Activated naive CD4-positive, alpha-beta T cell treated with anti-CD3 and anti-CD28 coated beads, Interleukin-2, amount 50 U/mL, for 72 hours (primary cell): ENCODE results near the gene PNKP. TPM values are rescaled to one million over a fixed set of nuclear protein-coding genes. Genes with fewer than 3 reads are reported as not detected.
A peak's percentile ranks its signal among the peaks of the same experiment; 100 is the strongest.

Experiments
- ATAC-seq, 2 donors: fragments of 150-1000 bp; cut with Tn5 transposase; 2 replicates each; pipeline ENCODE4 v1.10.0; 2021; ENCODE audit warnings: mild to moderate bottlenecking in 2 of 2, moderate library complexity in 2 of 2
- DNase-seq, 2 donors: peaks; one replicate each; pipeline ENCODE4 v3.0.0; 2021 to 2022; ENCODE audit warnings: low spot score in 2 of 2
- H3K27ac Mint-ChIP-seq, 2 donors: one replicate each; pipeline ENCODE4 v1.8.0; 2022; ENCODE audit warnings: mild to moderate bottlenecking in 2 of 2, mixed read lengths in 2 of 2
- H3K36me3 Mint-ChIP-seq, 2 donors: one replicate each; pipeline ENCODE4 v1.8.0; 2022; ENCODE audit warnings: mixed read lengths in 2 of 2
- H3K9me3 Mint-ChIP-seq, 2 donors: one replicate each; pipeline ENCODE4 v1.8.0; 2022; ENCODE audit warnings: mixed read lengths in 2 of 2
- total RNA-seq, 2 donors: library from RNA; stranded (reverse); gene quantifications; one replicate each; pipeline ENCODE4 v1.2.3, GENCODE V29; 2022

The PNKP gene
- total RNA-seq, 2 donors from 2014 or later = 90.6 to 119 TPM

- Mint-ChIP-seq H3K27ac (peak overlapping the region in 1 of 2 donors; percentile 44), H3K9me3 (no peaks in the 10 kb centered on the region), H3K36me3 (peaks cover 2 to 27% of the 10 kb centered on the region in 2 donors)
- DNase-seq (no peak), ATAC-seq (no peak)
These were observed 12.9 kb upstream of the PNKP start for GRCh38 chr19:49880162-49880869.

GRCh38 chr19:49879243-49879963 lies 12.0 kb upstream of the PNKP start:
- H3K36me3 Mint-ChIP-seq = peaks cover 0 to 27% of the 10 kb centered on the region in 2 donors
- peak overlapping the region in 1 of 2 donors; percentile 40 for H3K27ac Mint-ChIP-seq
- DNase-seq = no peak
- no peak for ATAC-seq
- H3K9me3 Mint-ChIP-seq = no peaks in the 10 kb centered on the region

DNA sequence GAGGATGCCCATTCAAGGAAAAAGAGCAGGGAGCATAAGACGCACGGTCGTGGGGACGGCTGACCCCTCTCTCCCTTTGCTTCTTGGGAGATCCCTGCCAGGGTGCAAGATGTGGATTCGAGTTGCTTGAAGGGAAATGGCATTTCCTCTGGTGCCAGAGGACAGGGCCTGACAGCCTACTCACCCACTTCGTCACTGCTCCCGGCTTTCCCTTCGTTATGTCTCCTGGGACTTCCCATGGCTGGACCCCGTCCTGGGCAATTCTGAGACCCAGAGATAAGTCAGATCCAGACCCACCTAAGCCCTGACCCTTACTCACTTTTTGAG lies 11.3 kb upstream of the PNKP start:
- ATAC-seq (no peak), DNase-seq (no peak)
- H3K36me3 Mint-ChIP-seq = peaks cover 0 to 27% of the 10 kb centered on the region in 2 donors
- H3K9me3 Mint-ChIP-seq = no peaks in the 10 kb centered on the region
- peak overlapping the region in 1 of 2 donors; percentile 50 for H3K27ac Mint-ChIP-seq

GRCh38 chr19:49877879-49878743 lies 10.7 kb upstream of the PNKP start:
- Mint-ChIP-seq H3K36me3 (peaks cover 0 to 22% of the 10 kb centered on the region in 2 donors), H3K27ac (no peak overlapping the region)

GRCh38 chr19:49877020-49877878 lies 9.9 kb upstream of the PNKP start, which contains the start of the genes AKT1S1 and TBC1D17:
Gene AKT1S1 (minus strand): TSS chr19:49877355. CDS start chr19:49873295, 4,060 bp downstream.
Gene TBC1D17 (plus strand): TSS chr19:49877702. CDS start chr19:49877724, 22 bp downstream.
- Mint-ChIP-seq H3K36me3 (peaks cover 0 to 18% of the 10 kb centered on the region in 2 donors), H3K9me3 (no peaks in the 10 kb centered on the region), H3K27ac (no peak within 1 kb of the TSS)
- DNase-seq (peak; percentile 94 to 100), ATAC-seq (peak; percentile 78 to 79)

More at GRCh38 chr19:49877879-49878743, 10.7 kb upstream of the PNKP start:
- H3K9me3 Mint-ChIP-seq = no peaks in the 10 kb centered on the region
- peak; percentile 77 to 82 for ATAC-seq
- peak; percentile 98 to 99 for DNase-seq

GRCh38 chr19:49876422-49877019 lies 9.1 kb upstream of the PNKP start:
- ATAC-seq (peak; percentile 58 to 65), DNase-seq (peak; percentile 98)
- H3K9me3 Mint-ChIP-seq = no peaks in the 10 kb centered on the region

DNA sequence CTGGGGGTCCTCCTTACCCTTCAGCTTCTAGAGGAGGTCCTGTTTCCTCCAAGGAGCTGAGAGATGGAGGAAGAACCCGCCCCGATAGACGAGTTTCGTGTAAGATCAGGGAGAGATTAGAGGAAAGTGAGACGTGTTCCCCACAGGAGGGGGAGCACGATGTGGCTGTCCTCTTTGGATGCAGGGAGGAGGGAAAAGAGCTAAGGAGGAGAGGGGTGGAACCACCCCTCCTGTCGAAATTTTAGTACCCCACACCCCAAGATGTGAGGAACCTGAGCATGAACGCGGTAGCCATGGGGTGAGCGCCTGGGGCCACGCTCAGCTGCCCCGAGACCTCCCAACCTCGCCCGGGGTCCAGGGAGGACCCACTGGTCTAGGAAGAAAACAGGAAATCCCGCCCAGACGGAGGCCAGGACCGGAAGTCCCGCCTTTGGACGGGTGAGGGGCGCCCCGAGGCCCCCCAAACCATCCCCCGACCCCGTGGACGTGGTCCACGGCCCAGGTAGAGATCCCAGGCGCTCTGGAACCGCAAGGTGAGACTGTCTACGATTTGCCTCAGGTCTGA lies 8.6 kb upstream of the PNKP start:
- Mint-ChIP-seq H3K9me3 (no peaks in the 10 kb centered on the region), H3K36me3 (peaks cover 0 to 10% of the 10 kb centered on the region in 2 donors), H3K27ac (no peak overlapping the region)
- peak in 1 of 2 donors; percentile 60 for DNase-seq
- ATAC-seq = no peak

More at GRCh38 chr19:49876422-49877019, 9.1 kb upstream of the PNKP start:
- Mint-ChIP-seq H3K36me3 (peaks cover 0 to 13% of the 10 kb centered on the region in 2 donors), H3K27ac (no peak overlapping the region)

- Mint-ChIP-seq H3K36me3 (peaks cover 0 to 10% of the 10 kb centered on the region in 2 donors), H3K9me3 (no peaks in the 10 kb centered on the region), H3K27ac (no peak overlapping the region)
- no peak for ATAC-seq
- no peak for DNase-seq
These were observed 7.8 kb upstream of the PNKP start for GRCh38 chr19:49875177-49875576.

DNA sequence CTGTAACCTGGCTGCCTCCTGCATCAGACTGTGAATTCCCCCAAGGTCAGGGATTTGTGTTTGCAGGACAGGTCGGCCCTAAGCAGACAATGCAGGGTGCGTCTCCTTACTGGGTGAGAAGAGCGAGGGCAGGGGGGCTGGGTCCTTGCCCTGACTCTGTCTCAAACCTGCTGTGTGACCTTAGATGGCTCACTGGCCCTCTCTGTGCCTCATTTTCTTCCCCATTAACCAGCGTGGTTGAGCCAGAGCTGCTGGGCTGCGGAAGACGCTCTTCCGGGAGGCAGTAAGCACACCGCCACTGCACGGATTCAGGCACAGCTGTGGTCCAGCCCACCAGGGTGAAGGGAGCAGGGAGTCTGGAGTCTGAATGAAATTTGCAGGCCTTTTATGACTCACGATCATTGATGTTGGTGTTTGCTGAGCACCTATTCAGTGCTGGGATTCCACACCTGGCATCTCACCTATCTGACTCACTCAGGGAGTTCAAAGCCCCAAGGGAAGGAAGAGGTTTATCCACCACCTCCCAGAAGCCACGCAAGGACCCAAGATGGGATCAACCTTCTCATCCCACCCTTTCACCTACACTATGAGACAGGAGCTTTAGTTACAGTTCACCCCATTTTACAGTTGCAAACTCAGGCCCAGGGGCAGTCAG lies 7.3 kb upstream of the PNKP start:
- no peaks in the 10 kb centered on the region for H3K9me3 Mint-ChIP-seq
- ATAC-seq (no peak), DNase-seq (no peak)
- peaks cover 0 to 10% of the 10 kb centered on the region in 2 donors for H3K36me3 Mint-ChIP-seq
- no peak overlapping the region for H3K27ac Mint-ChIP-seq

- no peak overlapping the region for H3K27ac Mint-ChIP-seq
- H3K9me3 Mint-ChIP-seq = no peaks in the 10 kb centered on the region
- DNase-seq (no peak), ATAC-seq (no peak)
- H3K36me3 Mint-ChIP-seq = peaks cover 0 to 6% of the 10 kb centered on the region in 2 donors
These were observed 6.5 kb upstream of the PNKP start for GRCh38 chr19:49873834-49874233.

- no peaks in the 10 kb centered on the region for H3K9me3 Mint-ChIP-seq
- no peak overlapping the region for H3K27ac Mint-ChIP-seq
- H3K36me3 Mint-ChIP-seq = peaks cover 0 to 3% of the 10 kb centered on the region in 2 donors
- DNase-seq = no peak
- ATAC-seq = no peak
These were observed 5.7 kb upstream of the PNKP start for GRCh38 chr19:49873129-49873521.

DNA sequence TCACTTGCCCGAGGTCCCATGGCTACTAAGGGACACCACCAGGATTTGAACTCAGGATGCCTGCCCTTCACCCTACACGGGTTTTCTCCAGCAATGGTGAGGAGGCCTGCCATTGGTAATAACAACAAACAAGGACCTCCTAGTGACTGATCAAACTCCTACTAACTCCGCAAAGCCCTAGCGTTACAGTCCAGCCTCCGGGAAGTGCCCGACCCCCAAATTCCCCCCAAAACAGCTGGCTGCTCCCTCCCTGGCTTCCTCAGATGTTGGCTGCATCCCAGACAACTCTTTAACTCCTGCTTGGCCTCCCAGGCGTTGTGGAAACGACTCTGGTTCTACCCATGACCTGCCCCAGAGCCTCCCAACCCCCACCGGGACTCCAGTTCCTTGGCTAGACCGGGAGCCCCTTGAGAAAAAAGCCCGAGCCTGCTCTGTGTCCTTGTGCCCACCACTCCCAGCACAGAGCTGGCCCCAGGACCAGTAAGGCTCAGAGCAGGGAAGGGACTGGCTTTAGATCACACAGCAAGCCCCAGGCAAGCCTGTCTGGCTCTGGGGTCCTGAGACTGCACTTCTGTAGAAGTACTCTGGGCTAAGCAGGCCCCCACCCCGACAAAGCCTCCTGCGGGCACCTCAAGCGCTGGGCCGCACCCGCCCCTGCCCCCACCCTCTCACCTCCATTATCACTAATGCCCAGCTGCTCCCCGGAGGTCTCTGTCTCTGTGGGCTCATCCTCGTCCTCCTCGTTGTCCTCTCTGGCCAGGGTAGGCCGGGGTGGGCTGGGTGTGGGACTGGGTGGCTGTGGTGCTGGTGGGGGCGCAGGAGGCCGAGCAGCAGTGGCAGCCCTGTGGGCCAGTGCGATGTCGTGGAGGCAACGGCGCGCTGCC lies 5.1 kb upstream of the PNKP start:
- DNase-seq = no peak
- H3K27ac Mint-ChIP-seq = peak overlapping the region in 1 of 2 donors; percentile 52
- H3K36me3 Mint-ChIP-seq = no peaks in the 10 kb centered on the region
- no peak for ATAC-seq
- H3K9me3 Mint-ChIP-seq = no peaks in the 10 kb centered on the region

DNA sequence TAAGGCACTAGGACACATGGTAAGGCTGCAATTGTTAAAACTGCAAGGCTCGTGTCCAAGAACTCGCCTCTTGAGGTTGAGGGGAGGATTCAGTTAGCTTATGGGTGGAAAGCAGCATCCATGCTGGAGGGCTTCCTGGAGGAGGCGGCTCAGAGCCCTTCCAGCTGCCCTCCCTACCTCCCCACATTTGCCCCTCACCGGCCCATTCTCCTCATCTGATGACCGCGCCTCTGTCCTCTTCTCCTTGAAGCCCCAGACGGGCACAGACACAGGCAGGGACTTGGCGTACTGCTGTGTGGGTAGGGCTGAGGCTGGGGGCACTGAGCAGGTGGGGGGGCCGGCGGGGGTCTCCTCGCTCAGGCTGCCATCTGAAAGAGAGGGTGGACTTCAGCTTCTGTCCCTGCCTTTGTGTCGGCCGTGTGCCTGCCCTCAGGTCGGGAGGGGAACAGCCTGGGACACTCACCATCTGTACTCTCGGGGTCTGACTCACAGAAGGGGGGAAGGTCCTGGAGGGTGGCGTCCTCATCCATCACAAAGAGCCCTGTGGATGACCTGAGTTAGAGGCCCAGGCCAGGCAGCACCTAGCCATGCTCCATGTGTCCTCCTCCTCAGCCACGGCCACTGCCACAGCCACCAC lies 4.1 kb upstream of the PNKP start:
- ATAC-seq (no peak), DNase-seq (no peak)
- Mint-ChIP-seq H3K36me3 (peaks cover 6 to 7% of the 10 kb centered on the region in 2 donors), H3K27ac (peak overlapping the region in 1 of 2 donors; percentile 52), H3K9me3 (no peaks in the 10 kb centered on the region)
